ENCODE measurements around the gene SLC37A3. TPM values are rescaled to one million over a fixed set of nuclear protein-coding genes. Genes with fewer than 3 reads are reported as not detected.
"Not testable (repeated sequence)": the region's sequence is repeated elsewhere in the genome, so short reads cannot be mapped to it uniquely, and the experiment has no call there.

SLC37A3 gene
- total RNA-seq, 8 experiments from 2014 or later: 32.0 to 61.2 (median 38.2) TPM

DNA sequence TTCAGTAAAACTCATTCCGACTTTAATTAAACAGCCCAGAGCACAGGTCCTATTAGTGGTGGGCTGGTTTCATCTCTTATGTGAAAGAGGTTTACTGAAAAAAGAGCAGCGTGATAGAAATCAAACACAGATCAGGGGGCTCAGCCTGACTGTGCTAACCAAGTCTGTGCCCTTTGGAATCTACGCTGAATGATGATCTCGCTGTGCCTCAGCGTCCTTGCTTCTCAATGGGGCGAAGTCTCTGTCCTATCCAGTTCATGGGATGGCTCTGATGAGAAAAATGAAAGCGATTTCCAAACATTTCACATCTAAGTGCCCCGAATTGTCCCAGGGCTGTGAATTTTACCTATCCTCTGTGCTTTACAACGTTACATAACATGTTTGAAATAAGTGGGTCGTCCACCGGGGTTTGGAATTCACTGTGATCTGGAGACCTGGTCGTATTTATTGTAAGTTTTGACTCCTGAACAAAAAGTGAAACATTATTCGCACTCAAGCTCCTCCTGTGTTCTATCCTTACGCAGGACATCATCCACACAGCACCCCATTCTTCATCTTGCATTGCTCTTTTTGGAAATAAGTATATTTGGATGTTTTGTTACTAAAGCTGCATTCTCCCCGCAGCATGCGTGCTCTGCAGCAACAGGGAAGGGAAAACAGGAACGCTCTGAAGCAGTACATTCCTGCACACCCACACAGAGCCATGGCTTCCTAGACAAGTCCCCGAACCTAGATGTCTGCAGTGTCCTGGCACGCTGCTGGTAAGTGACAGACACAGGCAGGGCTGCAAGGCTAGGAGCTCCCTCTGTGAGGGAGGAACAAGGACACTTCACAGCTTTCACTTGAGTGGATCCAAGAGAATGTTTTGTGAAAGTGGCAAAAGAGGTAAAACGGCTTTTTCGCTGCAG, 83.5 kb downstream of the SLC37A3 start:
- Histone ChIP-seq H3K4me3 (no peak overlapping the region), H3K4me1 (replicated peaks in 1 of 2) (no peaks in the 10 kb centered on the region), H3K27ac (no peak overlapping the region)
- peak in 1 of 8 experiments; percentile 3 for ATAC-seq (replicated peaks in 6 of 8)
- WGBS, 10 experiments: 52 to 100% (median 85%) methylated on average over 3 to 21 of the region's 21 CpGs
- in situ Hi-C loops (cut with MboI; ENCODE audit: low pct_unique_long_range_greater_than_20kb in 2 of 9, low sequenced_read_pairs in 9 of 9, unreplicated experiment in 9 of 9): loop anchor here in 1 of 9 experiments (25.0 kb wide), 1 partner anchor 253 kb away; the partner anchor contains the start of gene PARP12

DNA sequence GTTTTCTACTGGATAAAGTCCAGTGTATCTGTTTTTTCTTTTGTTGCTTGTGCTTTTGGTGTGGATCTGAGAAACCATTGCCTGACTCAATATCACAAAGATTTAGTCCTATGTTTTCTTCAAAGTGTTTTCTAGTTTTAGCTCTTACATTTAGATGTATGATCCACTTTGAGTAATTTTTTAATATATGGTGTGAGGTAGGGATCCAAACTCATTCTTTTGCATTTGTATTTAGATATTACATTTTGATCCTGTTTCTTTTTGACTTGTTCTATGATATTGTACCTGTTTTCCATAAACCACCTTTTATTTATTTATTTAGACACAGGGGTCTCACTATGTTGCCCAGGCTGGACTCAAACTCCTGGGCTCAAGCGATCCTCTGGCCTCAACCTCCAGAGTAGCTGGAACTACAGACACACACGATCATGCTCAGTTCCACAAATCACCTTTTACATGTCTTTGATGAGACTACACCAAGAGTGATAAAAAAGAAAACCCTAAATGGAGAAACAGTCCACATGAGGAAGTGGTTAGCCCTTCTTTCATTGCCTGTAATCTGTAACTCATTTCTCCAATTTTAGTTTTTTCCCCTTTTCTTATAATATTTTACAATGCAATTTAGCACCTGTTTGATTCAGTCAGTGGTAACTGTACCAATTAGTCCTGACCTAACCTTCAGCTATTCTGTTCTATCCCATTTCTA, 86.0 kb downstream of the SLC37A3 start:
- 20 to 100% (median 83%) methylated on average over 1 to 2 of the region's 2 CpGs for WGBS, 10 experiments
- no peak for ATAC-seq (replicated peaks in 6 of 8)
- in situ Hi-C loops (cut with MboI; ENCODE audit: low pct_unique_long_range_greater_than_20kb in 2 of 9, low sequenced_read_pairs in 9 of 9, unreplicated experiment in 9 of 9): loop anchor here in 1 of 9 experiments (25.0 kb wide), 1 partner anchor 250 kb away; the partner anchor contains the start of gene PARP12
- H3K27ac ChIP-seq: no peak overlapping the region
- no peak overlapping the region for H3K4me3 ChIP-seq
- no peaks in the 10 kb centered on the region for H3K4me1 ChIP-seq (replicated peaks in 1 of 2)

DNA sequence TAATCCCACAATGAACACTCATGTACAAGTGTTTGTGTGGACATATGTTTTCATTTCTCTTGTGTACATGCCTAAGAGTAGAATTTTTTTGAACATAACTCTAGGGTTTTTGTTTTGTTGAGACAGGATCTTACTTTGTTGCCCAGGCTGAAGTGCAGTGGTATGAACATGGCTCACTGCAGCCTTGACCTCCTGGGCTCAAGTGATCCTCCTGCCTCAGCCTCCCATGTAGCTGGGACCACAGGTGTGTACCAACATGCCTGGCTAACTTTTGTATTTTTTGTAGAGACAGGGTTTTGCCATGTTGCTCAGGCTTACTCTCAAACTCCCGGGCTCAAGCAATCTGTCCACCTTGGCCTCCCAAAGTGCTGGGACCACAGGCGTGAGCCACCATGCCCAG, 87.2 kb downstream of the SLC37A3 start:
- in situ Hi-C loops (cut with MboI; ENCODE audit: low pct_unique_long_range_greater_than_20kb in 2 of 9, low sequenced_read_pairs in 9 of 9, unreplicated experiment in 9 of 9): loop anchor here in 1 of 9 experiments (25.0 kb wide), 1 partner anchor 249 kb away; the partner anchor contains the start of gene PARP12
- not testable (repeated sequence) for H3K27ac ChIP-seq; H3K4me3 ChIP-seq; H3K4me1 ChIP-seq (replicated peaks in 1 of 2); ATAC-seq (replicated peaks in 6 of 8)
- 40 to 100% (median 95%) methylated on average over 1 to 2 of the region's 2 CpGs; no CpG with 5 or more reads in 4 of the 10 experiments for WGBS, 10 experiments

DNA sequence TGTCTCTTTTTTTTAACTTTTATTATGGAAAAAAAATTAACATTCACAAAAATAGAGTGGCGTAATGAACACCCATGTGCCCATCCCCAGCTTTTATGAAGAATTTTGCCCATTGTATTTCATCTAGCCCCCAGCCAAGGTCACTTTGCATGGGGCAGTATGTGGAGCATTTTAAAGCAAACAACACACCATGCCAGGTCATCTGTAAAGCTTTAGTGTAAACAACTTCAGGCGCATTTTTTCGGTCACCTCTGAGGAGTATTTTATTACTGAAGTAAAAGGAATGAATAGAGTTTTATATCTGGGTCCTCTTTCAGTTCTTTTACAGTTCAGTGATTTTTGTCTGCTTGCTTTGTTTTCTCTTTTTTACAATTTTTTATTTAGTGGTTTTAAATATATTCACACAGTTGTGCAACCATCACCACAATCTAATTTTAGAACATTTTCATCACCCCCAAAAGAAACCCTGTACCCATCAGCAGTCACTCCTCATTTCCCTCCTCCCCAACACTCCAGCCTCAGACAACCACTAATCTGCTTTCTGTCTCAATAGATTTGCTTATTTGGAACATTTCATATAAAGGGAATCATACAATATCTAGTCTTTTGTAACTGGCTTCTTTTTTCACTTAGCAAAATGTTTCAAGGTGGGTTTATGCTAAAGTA, 87.9 kb downstream of the SLC37A3 start:
- WGBS, 10 experiments: 45 to 97% (median 87%) methylated on average over 1 to 3 of the region's 3 CpGs
- ATAC-seq (replicated peaks in 6 of 8): peak in 1 of 8 experiments; percentile 40
- in situ Hi-C loops (cut with MboI; ENCODE audit: low pct_unique_long_range_greater_than_20kb in 2 of 9, low sequenced_read_pairs in 9 of 9, unreplicated experiment in 9 of 9): loop anchor here in 1 of 9 experiments (25.0 kb wide), 1 partner anchor 248 kb away; the partner anchor contains the start of gene PARP12
- Histone ChIP-seq H3K4me1 (replicated peaks in 1 of 2) (peaks cover 0 to 6% of the 10 kb centered on the region in 2 donors), H3K4me3 (no peak overlapping the region), H3K27ac (no peak overlapping the region)

DNA sequence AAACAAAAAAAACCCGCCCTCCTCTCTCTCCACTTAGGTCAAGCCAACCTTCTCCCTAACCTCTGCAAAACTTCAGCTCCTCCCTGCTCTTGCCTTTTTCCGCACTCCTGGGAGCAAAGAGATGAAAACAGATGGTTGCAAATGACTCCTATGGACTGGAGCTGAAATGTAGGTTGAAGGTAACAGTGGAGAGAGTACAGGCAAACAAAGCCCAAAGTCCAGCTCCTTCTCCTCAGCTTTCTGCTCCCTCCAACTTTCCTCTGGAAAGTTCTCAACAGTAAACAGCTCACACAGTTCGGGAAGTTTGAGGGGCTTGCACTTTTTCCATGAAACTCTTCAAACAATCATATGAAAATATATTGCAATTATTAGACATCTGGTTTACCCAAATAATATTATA, 90.3 kb downstream of the SLC37A3 start:
- Histone ChIP-seq H3K4me3 (no peak overlapping the region), H3K27ac (no peak overlapping the region), H3K4me1 (replicated peaks in 1 of 2) (peaks cover 0 to 6% of the 10 kb centered on the region in 2 donors)
- ATAC-seq (replicated peaks in 6 of 8): no peak
- 17 to 100% (median 100%) methylated on average over 1 to 3 of the region's 3 CpGs; no CpG with 5 or more reads in 2 of the 10 experiments for WGBS, 10 experiments
- in situ Hi-C loops (cut with MboI; ENCODE audit: low pct_unique_long_range_greater_than_20kb in 2 of 9, low sequenced_read_pairs in 9 of 9, unreplicated experiment in 9 of 9): loop anchor here in 1 of 9 experiments (25.0 kb wide), 1 partner anchor 246 kb away; the partner anchor contains the start of gene PARP12

DNA sequence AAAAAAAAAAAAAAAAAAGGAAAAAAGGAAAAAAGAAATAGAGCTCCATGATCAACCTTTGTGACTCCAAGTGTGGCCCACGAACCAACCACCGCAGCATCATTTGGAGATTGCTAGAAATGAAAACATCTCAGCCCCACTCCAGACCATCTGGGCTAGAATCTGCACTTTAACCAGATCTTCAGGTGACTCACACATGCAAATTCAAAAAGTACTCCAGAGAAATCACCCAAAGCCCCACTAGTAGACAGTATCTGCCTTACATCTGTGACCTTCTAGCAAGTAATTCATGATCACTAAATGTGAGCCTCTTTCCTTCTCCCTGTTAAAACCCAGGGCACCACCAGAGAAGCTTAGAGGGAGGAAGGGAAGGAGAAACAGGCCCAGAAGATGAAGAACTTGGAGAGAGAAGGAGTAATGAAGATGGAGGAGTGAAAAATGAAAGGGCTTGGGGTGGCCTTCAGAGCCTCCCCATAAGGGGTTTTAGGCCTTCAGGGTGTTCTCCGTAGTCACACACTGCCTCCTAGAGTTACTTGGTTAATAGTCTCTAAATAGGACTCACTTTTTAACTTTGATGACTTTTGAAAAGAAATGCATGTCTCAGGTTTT, 94.0 kb downstream of the SLC37A3 start:
- in situ Hi-C loops (cut with MboI; ENCODE audit: low pct_unique_long_range_greater_than_20kb in 2 of 9, low sequenced_read_pairs in 9 of 9, unreplicated experiment in 9 of 9): loop anchor here in 1 of 9 experiments (25.0 kb wide), 1 partner anchor 242 kb away; the partner anchor contains the start of gene PARP12
- H3K4me1 ChIP-seq (replicated peaks in 1 of 2): peaks cover 0 to 6% of the 10 kb centered on the region in 2 donors
- WGBS, 10 experiments: 80 to 94% (median 90%) methylated on average over 2 to 3 of the region's 3 CpGs; no CpG with 5 or more reads in 3 of the 10 experiments
- no peak overlapping the region for H3K4me3 ChIP-seq
- no peak overlapping the region for H3K27ac ChIP-seq
- peak in 3 of 8 experiments; percentile 63 to 94 (median 90) for ATAC-seq (replicated peaks in 6 of 8)

DNA sequence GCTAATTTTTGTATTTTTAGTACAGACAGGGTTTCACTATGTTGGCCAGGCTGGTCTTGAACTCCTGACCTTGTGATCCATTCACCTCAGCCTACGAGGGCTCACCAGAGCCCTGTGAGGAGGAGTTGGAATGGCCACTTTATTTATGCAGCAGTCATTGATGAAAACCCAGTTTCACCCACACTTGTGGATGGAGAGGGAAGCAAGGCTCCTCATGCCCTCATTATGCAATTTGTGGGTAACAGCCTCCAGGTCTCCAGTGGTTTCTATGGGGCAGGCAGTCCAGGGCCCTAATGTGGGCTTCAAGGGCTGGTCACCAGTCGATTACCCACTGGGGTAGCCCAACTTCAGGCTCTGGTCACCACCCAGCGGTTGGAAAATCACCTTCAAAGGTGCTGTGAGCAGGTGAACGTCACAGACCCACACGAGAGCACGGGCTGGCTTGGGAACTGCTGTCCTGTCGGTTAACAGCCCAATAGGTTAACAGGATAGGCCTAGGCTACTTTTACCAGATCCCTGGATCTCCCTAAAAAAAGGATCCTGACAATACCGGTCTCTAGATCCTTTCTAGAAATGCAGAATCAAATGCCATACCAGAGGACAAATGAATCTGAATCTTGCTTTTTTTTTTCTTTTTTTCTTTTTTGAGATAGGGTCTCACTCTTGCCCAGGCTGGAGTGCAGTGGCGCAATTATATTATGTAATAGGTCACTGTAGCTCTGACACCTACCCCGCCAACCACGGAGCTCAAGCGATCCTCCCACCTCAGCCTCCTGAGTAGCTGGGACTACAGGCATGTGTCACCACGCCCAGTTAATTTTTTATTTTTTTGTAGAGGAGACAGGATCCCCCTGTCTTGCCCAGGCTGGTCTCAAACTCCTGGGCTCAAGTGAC, 97.8 kb downstream of the SLC37A3 start:
- WGBS, 10 experiments: 50 to 100% (median 78%) methylated on average over 1 to 10 of the region's 13 CpGs
- no peak for ATAC-seq (replicated peaks in 6 of 8)
- H3K27ac ChIP-seq: no peak overlapping the region
- no peak overlapping the region for H3K4me3 ChIP-seq
- no peaks in the 10 kb centered on the region for H3K4me1 ChIP-seq (replicated peaks in 1 of 2)
- in situ Hi-C loops (cut with MboI; ENCODE audit: low pct_unique_long_range_greater_than_20kb in 2 of 9, low sequenced_read_pairs in 9 of 9, unreplicated experiment in 9 of 9): loop anchor here in 1 of 9 experiments (25.0 kb wide), 1 partner anchor 238 kb away; the partner anchor contains the start of gene PARP12

DNA sequence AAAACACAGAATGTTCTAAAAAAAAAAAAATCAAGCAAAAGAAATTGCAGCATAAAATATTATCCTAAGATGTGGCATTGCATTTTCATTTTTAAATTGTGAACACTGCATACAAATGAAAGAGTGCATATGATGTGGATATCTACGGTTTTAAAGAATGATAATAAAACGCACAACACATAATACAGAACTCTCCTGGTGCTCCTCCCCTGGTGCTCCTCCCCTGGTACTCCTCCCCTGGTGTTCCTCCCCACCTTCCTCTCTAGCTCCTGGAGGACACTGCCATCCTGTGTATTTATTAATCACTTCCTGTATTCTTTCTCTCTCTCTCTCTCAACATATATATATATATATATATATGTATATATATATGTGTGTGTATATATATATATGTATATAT, 100.1 kb downstream of the SLC37A3 start:
- in situ Hi-C loops (cut with MboI; ENCODE audit: low pct_unique_long_range_greater_than_20kb in 2 of 9, low sequenced_read_pairs in 9 of 9, unreplicated experiment in 9 of 9): no loop called here
- no peak for ATAC-seq (replicated peaks in 6 of 8)
- no peak overlapping the region for H3K4me3 ChIP-seq
- 33 to 100% (median 86%) methylated on average over 1 to 2 of the region's 2 CpGs; no CpG with 5 or more reads in 1 of the 10 experiments for WGBS, 10 experiments
- H3K4me1 ChIP-seq (replicated peaks in 1 of 2): no peaks in the 10 kb centered on the region
- H3K27ac ChIP-seq: no peak overlapping the region

DNA sequence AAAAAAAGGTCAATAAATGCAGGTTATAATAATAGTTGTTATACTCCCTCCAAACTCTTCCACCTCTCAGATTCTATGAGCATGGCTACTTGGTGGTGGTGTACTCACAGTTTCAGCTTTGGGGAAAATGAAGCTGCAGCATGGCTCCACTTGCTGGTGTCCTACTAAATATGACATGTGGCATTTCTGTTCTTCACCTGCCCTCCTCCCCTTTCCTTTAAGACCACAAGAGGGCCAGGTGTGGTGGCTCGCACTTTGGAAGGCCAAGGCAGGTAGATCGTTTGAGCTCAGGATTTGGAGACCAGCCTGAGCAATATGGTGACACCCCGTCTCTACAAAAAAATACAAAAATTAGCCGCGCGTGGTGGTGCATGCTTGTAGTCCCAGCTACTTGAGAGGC, 101.1 kb downstream of the SLC37A3 start:
- ATAC-seq (replicated peaks in 6 of 8): no peak
- in situ Hi-C loops (cut with MboI; ENCODE audit: low pct_unique_long_range_greater_than_20kb in 2 of 9, low sequenced_read_pairs in 9 of 9, unreplicated experiment in 9 of 9): no loop called here
- H3K27ac ChIP-seq: no peak overlapping the region
- WGBS, 10 experiments: 85 to 100% (median 100%) methylated on average over 1 to 2 of the region's 6 CpGs; no CpG with 5 or more reads in 6 of the 10 experiments
- H3K4me1 ChIP-seq (replicated peaks in 1 of 2): no peaks in the 10 kb centered on the region
- H3K4me3 ChIP-seq: no peak overlapping the region

DNA sequence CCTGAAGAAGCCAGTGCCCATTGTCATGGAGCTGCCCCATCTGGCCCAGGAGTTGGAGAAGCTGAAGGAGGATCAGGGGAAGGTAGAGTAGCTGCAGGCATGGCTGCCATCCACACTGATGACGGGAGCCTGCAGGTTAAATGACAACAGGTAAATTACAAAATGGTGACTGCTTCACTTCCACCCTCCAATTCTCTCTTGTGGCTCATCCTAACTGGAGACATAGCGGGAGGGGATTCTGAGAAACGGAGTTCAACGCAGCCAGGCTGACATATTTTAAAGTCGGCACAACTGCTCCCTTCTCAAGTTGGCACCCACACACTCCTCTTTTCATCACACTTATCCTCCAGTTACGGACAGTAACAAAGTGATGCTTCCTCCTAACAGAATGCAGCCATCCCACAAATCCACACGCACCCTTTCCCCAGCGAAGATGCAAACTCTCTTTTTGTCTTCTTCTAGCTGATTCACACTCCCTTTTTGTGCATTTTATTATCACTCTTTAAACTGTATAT, 103.0 kb downstream of the SLC37A3 start:
- Histone ChIP-seq H3K4me1 (replicated peaks in 1 of 2) (no peaks in the 10 kb centered on the region), H3K27ac (no peak overlapping the region), H3K4me3 (no peak overlapping the region)
- in situ Hi-C loops (cut with MboI; ENCODE audit: low pct_unique_long_range_greater_than_20kb in 2 of 9, low sequenced_read_pairs in 9 of 9, unreplicated experiment in 9 of 9): no loop called here
- ATAC-seq (replicated peaks in 6 of 8): no peak
- 86 to 100% (median 97%) methylated on average over 1 to 8 of the region's 8 CpGs; no CpG with 5 or more reads in 2 of the 10 experiments for WGBS, 10 experiments

DNA sequence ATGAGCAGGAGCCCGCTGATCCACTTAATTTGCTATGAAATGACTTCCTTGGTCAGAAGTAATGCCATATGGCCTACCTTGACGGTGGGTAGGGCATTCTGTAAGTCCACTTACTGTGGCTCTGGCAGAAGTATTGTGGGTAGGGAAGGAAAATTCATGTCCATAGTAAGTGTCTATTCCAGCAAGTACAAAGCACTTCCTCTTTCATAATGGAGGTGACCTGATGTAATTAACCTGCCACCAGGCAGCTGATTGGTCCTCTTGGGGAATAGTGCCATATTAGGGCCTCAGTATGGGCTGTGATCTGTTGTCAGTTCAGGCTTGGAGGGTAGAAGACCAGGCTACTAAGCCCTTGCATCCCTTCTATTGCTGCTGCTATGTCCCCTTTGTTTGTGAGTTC, 103.9 kb downstream of the SLC37A3 start:
- Histone ChIP-seq H3K4me3 (no peak overlapping the region), H3K27ac (no peak overlapping the region), H3K4me1 (replicated peaks in 1 of 2) (no peaks in the 10 kb centered on the region)
- ATAC-seq (replicated peaks in 6 of 8): no peak
- WGBS, 10 experiments: 40 to 92% (median 63%) methylated on average over 1 to 2 of the region's 2 CpGs; no CpG with 5 or more reads in 4 of the 10 experiments
- in situ Hi-C loops (cut with MboI; ENCODE audit: low pct_unique_long_range_greater_than_20kb in 2 of 9, low sequenced_read_pairs in 9 of 9, unreplicated experiment in 9 of 9): no loop called here

Data from motor neuron (in vitro differentiated cells).